H1 (cell line): ENCODE results near the gene URM1. TPM values are rescaled to one million over a fixed set of nuclear protein-coding genes. Genes with fewer than 3 reads are reported as not detected.

Source experiments
- CTCF ChIA-PET: fragments of 300-600 bp; sonication (Branson Sonifier 250); formaldehyde crosslinking; loops from one replicate; lab custom pipeline; 2021; ENCODE audit not compliant: partially characterized antibody; lab: Charles Lee
- POLR2A ChIA-PET: fragments of 300-600 bp; sonication (Branson Sonifier 250); formaldehyde crosslinking; loops from one replicate; lab custom pipeline; 2021; ENCODE audit warnings: inconsistent platforms; ENCODE audit not compliant: partially characterized antibody; lab: Charles Lee
- DNase-seq, 2 experiments: peaks; one replicate each; pipeline versions ENCODE4 v3.0.0 to v3.0.0-alpha.2; 2010 to 2022; ENCODE audit warnings: low spot score in 2 of 2, low read depth in 1 of 2, mixed read lengths in 1 of 2
- FAIRE-seq: peaks from 2 replicates; lab custom pipeline; 2011; peaks lifted over from hg19 to GRCh38; lab: Jason Lieb, UNC
- H2AFZ ChIP-seq: 2 replicates; pipeline ENCODE4 v1.8.1; 2012; ENCODE audit warnings: low read length, inconsistent platforms
- H2AK5ac ChIP-seq: 2 replicates; pipeline ENCODE4 v1.6.1; 2013; ENCODE audit warnings: low read depth, low read length
- H2BK120ac ChIP-seq: replicated peaks from 2 replicates; pipeline ENCODE3; 2013; ENCODE audit warnings: low read depth, low read length, inconsistent platforms
- H2BK12ac ChIP-seq: 2 replicates; pipeline ENCODE4 v1.6.1; 2013; ENCODE audit warnings: low read depth, low read length
- H2BK15ac ChIP-seq: 2 replicates; pipeline ENCODE4 v1.6.1; 2013; ENCODE audit warnings: low read length
- H2BK20ac ChIP-seq: 2 replicates; pipeline ENCODE4 v1.6.1; 2013; ENCODE audit warnings: low read length
- H2BK5ac ChIP-seq: 2 replicates; pipeline ENCODE4 v1.6.1; 2013; ENCODE audit warnings: low read depth, low read length
- H3K14ac ChIP-seq: 2 replicates; pipeline ENCODE4 v1.6.1; 2013; ENCODE audit warnings: inconsistent platforms; ENCODE audit not compliant: insufficient read length
- H3K18ac ChIP-seq: 2 replicates; pipeline ENCODE4 v1.6.1; 2013; ENCODE audit warnings: low read length; ENCODE audit errors: extremely low read depth
- H3K23ac ChIP-seq: 2 replicates; pipeline ENCODE4 v1.6.1; 2013; ENCODE audit warnings: inconsistent platforms; ENCODE audit not compliant: insufficient read length
- H3K23me2 ChIP-seq: 2 replicates; pipeline ENCODE4 v1.6.1; 2013; ENCODE audit warnings: low read depth, low read length
- H3K27ac ChIP-seq: 2 replicates; pipeline ENCODE4 v1.6.1; 2011; ENCODE audit warnings: low read depth, low read length, inconsistent platforms
- H3K27me3 ChIP-seq, 4 experiments: replicated peaks in 1 of 4; 1 replicate in 1 of 4; 2 replicates in 3 of 4; pipeline versions ENCODE4 v1.6.1 to v1.8.1; 2011 to 2013; ENCODE audit warnings: low read length in 3 of 4, mild to moderate bottlenecking in 3 of 4, inconsistent platforms in 2 of 4, mixed read lengths in 2 of 4, moderate library complexity in 1 of 4; ENCODE audit not compliant: control insufficient read depth in 3 of 4, insufficient read depth in 3 of 4; ENCODE audit errors: extremely low read depth in 1 of 4
- H3K36me3 ChIP-seq, 4 experiments: 2 replicates each; pipeline versions ENCODE4 v1.6.1 to v1.8.1; 2011 to 2013; ENCODE audit warnings: mild to moderate bottlenecking in 4 of 4, low read length in 3 of 4, moderate library complexity in 2 of 4, control low read depth in 1 of 4, inconsistent platforms in 1 of 4; ENCODE audit not compliant: insufficient read depth in 4 of 4, control insufficient read depth in 2 of 4
- H3K4ac ChIP-seq: replicated peaks from 2 replicates; pipeline ENCODE3; 2013; ENCODE audit warnings: low read length, low read depth, mixed read lengths, inconsistent platforms; ENCODE audit not compliant: insufficient read length
- H3K4me1 ChIP-seq, 4 experiments: replicated peaks in 1 of 4; 1 replicate in 1 of 4; 2 replicates in 3 of 4; pipeline versions ENCODE4 v1.6.1 to v1.8.1; 2011 to 2013; ENCODE audit warnings: low read length in 3 of 4, inconsistent platforms in 2 of 4, mixed read lengths in 1 of 4; ENCODE audit not compliant: insufficient read depth in 4 of 4, control insufficient read depth in 3 of 4
- H3K4me2 ChIP-seq, 2 experiments: 2 replicates each; pipeline versions ENCODE4 v1.6.1 to v1.8.1; 2011 to 2013; ENCODE audit warnings: low read depth in 2 of 2, low read length in 2 of 2, control low read depth in 1 of 2, inconsistent platforms in 1 of 2, mild to moderate bottlenecking in 1 of 2; ENCODE audit not compliant: insufficient read depth in 1 of 2
- H3K4me3 ChIP-seq, 4 experiments: fragments of 200-600, 300-600 bp in 1 of 4; sonication (generic), shearing (Covaris generic), sonication (Bioruptor Twin) in 1 of 4; 2 replicates each; pipeline versions ENCODE4 v1.5.1 to v1.8.1; 2011 to 2016; ENCODE audit warnings: low read length in 4 of 4, low read depth in 3 of 4, control low read depth in 2 of 4, inconsistent platforms in 2 of 4, mild to moderate bottlenecking in 2 of 4, mixed read lengths in 1 of 4, moderate library complexity in 1 of 4; ENCODE audit not compliant: insufficient read depth in 2 of 4; ENCODE audit errors: extremely low read depth in 1 of 4
- H3K56ac ChIP-seq: replicated peaks from 2 replicates; pipeline ENCODE3; 2013; ENCODE audit warnings: low read depth, mild to moderate bottlenecking, mixed read lengths, low read length, inconsistent platforms; ENCODE audit not compliant: insufficient read length
- H3K79me1 ChIP-seq: 2 replicates; pipeline ENCODE4 v1.6.1; 2013; ENCODE audit warnings: low read depth, low read length, control low read depth
- H3K79me2 ChIP-seq, 2 experiments: 2 replicates each; pipeline versions ENCODE4 v1.6.1 to v1.8.1; 2012 to 2013; ENCODE audit warnings: low read length in 2 of 2, mild to moderate bottlenecking in 2 of 2, inconsistent platforms in 1 of 2; ENCODE audit not compliant: insufficient read depth in 2 of 2, control insufficient read depth in 1 of 2
- H3K9ac ChIP-seq, 4 experiments: replicated peaks in 1 of 4; 1 replicate in 1 of 4; 2 replicates in 3 of 4; pipeline versions ENCODE4 v1.6.1 to v1.8.1; 2011 to 2013; ENCODE audit warnings: low read depth in 3 of 4, low read length in 3 of 4, control low read depth in 2 of 4, mild to moderate bottlenecking in 2 of 4, moderate library complexity in 2 of 4, inconsistent platforms in 1 of 4; ENCODE audit errors: extremely low read depth in 1 of 4
- H3K9me3 ChIP-seq, 2 experiments: 2 replicates each; pipeline versions ENCODE4 v1.6.1 to v1.8.1; 2012 to 2013; ENCODE audit warnings: mild to moderate bottlenecking in 2 of 2, moderate library complexity in 2 of 2, control low read depth in 1 of 2, inconsistent platforms in 1 of 2, low read depth in 1 of 2, low read length in 1 of 2, mixed read lengths in 1 of 2; ENCODE audit not compliant: insufficient read depth in 2 of 2
- H4K20me1 ChIP-seq, 2 experiments: replicated peaks in 1 of 2; 2 replicates each; pipeline versions ENCODE3 to v1.8.1; 2011 to 2013; ENCODE audit warnings: inconsistent platforms in 2 of 2, low read length in 2 of 2, mild to moderate bottlenecking in 1 of 2; ENCODE audit not compliant: insufficient read depth in 2 of 2, control insufficient read depth in 1 of 2
- H4K5ac ChIP-seq: 2 replicates; pipeline ENCODE4 v1.6.1; 2013; ENCODE audit warnings: low read length, low read depth, mixed read lengths, inconsistent platforms; ENCODE audit not compliant: insufficient read length
- H4K8ac ChIP-seq: 2 replicates; pipeline ENCODE4 v1.8.0; 2013; ENCODE audit warnings: mild to moderate bottlenecking, moderate library complexity, low read length, inconsistent platforms; ENCODE audit not compliant: insufficient read depth; ENCODE audit errors: extremely low read depth
- H4K91ac ChIP-seq: replicated peaks from 2 replicates; pipeline ENCODE3; 2013; ENCODE audit warnings: low read length, mixed read lengths, inconsistent platforms; ENCODE audit not compliant: insufficient read length
- CHD2 ChIP-seq: IDR thresholded peaks from 2 replicates; pipeline ENCODE4 v1.6.1; 2012; ENCODE audit warnings: low read length, improper control_type of control experiment
- FOSL1 ChIP-seq: IDR thresholded peaks from 2 replicates; pipeline ENCODE4 v1.6.1; 2011; ENCODE audit warnings: mild to moderate bottlenecking, low read depth, low read length, moderate library complexity; ENCODE audit not compliant: insufficient read depth
- RNF2 ChIP-seq: fragments of 200-900, 300-1000 bp; sonication (generic); IDR thresholded peaks from 2 replicates; pipeline ENCODE4 v1.7.1; 2016; ENCODE audit warnings: borderline replicate concordance, low read depth, mild to moderate bottlenecking, antibody characterized with exemption, low read length; ENCODE audit not compliant: poor library complexity, severe bottlenecking; ENCODE audit errors: missing control alignments
- TEAD4 ChIP-seq: IDR thresholded peaks from 2 replicates; pipeline ENCODE4 v1.6.1; 2012; ENCODE audit warnings: low read depth, low read length, inconsistent platforms, mixed read lengths
- WGBS, 2 experiments: shearing (Covaris generic) in 1 of 2; methylation state at CpG; one replicate each; pipeline versions ENCODE4 v1.1.6 to v1.1.7; 2013 to 2015; ENCODE audit warnings: low lambda C conversion rate in 2 of 2, mixed read lengths in 2 of 2, inconsistent platforms in 1 of 2, low coverage in 1 of 2, missing lambda C conversion rate in 1 of 2; ENCODE audit not compliant: insufficient replicate concordance in 2 of 2, insufficient coverage in 1 of 2, insufficient read length in 1 of 2; ENCODE audit errors: extremely low coverage in 1 of 2, missing lambda C conversion rate in 1 of 2; 5-methylcytosine and 5-hydroxymethylcytosine counted together
- polyA plus RNA-seq, 7 experiments: library from polyadenylated mRNA; depleted of rRNA in 3 of 7; stranded (reverse) in 5 of 7; unstranded in 2 of 7; fragments of >200 nt in 5 of 7; fragments of 200-250 nt in 2 of 7; gene quantifications; 1 replicate in 5 of 7; 2 replicates in 1 of 7; 4 replicates in 1 of 7; pipeline versions ENCODE4 v1.2.1 to v1.2.3, GENCODE V29; 2011 to 2013; ENCODE audit warnings: missing spikeins in 2 of 7, mixed read lengths in 2 of 7
- total RNA-seq: library from RNA; stranded (reverse); fragmentation: NEBNext Ultra II Directional; extraction: Animal tissue kit (Norgen Biotek cat#: 25700); gene quantifications from 2 replicates; pipeline ENCODE4 v1.2.1, GENCODE V29; 2021

Gene URM1
- total and polyA plus RNA-seq, 2 of the 8 experiments (the other 6 are each of a cell fraction or from before 2014, with no cell fraction given), result 58.3 to 62.3 TPM

DNA sequence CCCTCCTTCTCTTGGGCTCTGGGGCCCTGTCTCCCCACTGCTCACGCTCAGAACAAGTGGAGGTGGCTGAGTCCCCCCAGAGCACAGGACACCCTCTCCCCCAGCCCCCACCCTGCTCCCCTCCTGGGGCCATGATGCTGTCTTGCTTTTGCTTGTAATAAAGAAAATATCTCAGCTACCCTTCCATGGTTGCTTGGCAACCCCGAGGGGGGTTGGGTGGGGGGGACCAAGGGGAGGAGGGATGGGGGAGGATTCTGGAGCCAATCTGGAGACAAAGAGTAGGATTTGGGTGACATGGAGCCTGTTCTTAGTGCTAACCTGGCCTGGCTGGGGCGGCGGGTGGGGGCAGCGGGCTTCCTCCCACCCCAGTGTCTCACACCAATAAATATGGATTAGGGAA is 33.4 kb downstream of the URM1 start:
- CTCF ChIA-PET, result interaction anchor here (9.1 to 15.7 kb wide), 2 partner anchors 14 to 39 kb away, joined by 96 to 544 read pairs; partner anchors contain the start of gene URM1
- Histone ChIP-seq H2AFZ (no peak overlapping the region), H2BK120ac (no peak overlapping the region), H3K23me2 (no peaks in the 10 kb centered on the region), H3K9me3 (no peaks in the 10 kb centered on the region), H3K4ac (no peak overlapping the region), H3K4me3 (no peak overlapping the region), H3K27me3 (peaks cover 77 to 97% (median 90%) of the 10 kb centered on the region in 4 experiments), H4K20me1 (peaks cover 2 to 8% of the 10 kb centered on the region in 2 experiments), H3K14ac (no peak overlapping the region), H4K5ac (no peak overlapping the region), H3K4me2 (no peak overlapping the region), H2BK20ac (no peak overlapping the region), H3K36me3 (no peaks in the 10 kb centered on the region), H3K79me1 (no peaks in the 10 kb centered on the region), H3K56ac (no peak overlapping the region), H2AK5ac (no peak overlapping the region), H3K23ac (no peak overlapping the region), H3K27ac (no peak overlapping the region), H2BK12ac (no peak overlapping the region), H4K91ac (no peak overlapping the region), H3K9ac (no peak overlapping the region), H3K18ac (no peak overlapping the region), H3K4me1 (peaks cover 11 to 32% (median 18%) of the 10 kb centered on the region in 4 experiments), H4K8ac (no peak overlapping the region; the same call in 1 of the 2 replicates), H3K79me2 (no peaks in the 10 kb centered on the region), H2BK5ac (no peak overlapping the region), H2BK15ac (no peak overlapping the region)
- no peak for TF ChIP-seq TEAD4
- TF ChIP-seq CHD2, result no peak
- no peak for TF ChIP-seq RNF2
- no peak for TF ChIP-seq FOSL1
- FAIRE-seq, result no peak
- WGBS, 2 experiments, result 80% methylated on average over 5 of the region's 5 CpGs; no CpG with 5 or more reads in 1 of the 2 experiments
- DNase-seq, result no peak
- POLR2A ChIA-PET, result interaction anchor here (0.6 to 3.5 kb wide), 3 partner anchors 20 to 234 kb away, joined by 3 to 8 read pairs (median 3); no protein-coding TSS in a partner anchor
